ENCODE data around the gene DCAF17.
"Not testable (repeated sequence)": the region's sequence is repeated elsewhere in the genome, so short reads cannot be mapped to it uniquely, and the experiment has no call there.

The DCAF17 gene

GRCh38 chr2:171451074-171451473 lies 17.0 kb downstream of the DCAF17 start:
- DNase-seq (ENCODE audit: low read depth in 4 of 4, low spot score in 1 of 4): no peak

GRCh38 chr2:171452773-171453172 lies 18.7 kb downstream of the DCAF17 start:
- no peak for DNase-seq (ENCODE audit: low read depth in 4 of 4, low spot score in 1 of 4)

- DNase-seq (ENCODE audit: low read depth in 4 of 4, low spot score in 1 of 4): no peak
These were observed 25.5 kb downstream of the DCAF17 start for GRCh38 chr2:171459498-171459897.

- DNase-seq (ENCODE audit: low read depth in 4 of 4, low spot score in 1 of 4): no peak
These were observed 26.5 kb downstream of the DCAF17 start for GRCh38 chr2:171460537-171460936.

GRCh38 chr2:171469176-171469575 lies 35.1 kb downstream of the DCAF17 start:
- DNase-seq (ENCODE audit: low read depth in 4 of 4, low spot score in 1 of 4): no peak

- no peak for DNase-seq (ENCODE audit: low read depth in 4 of 4, low spot score in 1 of 4)
These were observed 36.1 kb downstream of the DCAF17 start for GRCh38 chr2:171470129-171470528.

- no peak for DNase-seq (ENCODE audit: low read depth in 4 of 4, low spot score in 1 of 4)
These were observed 42.0 kb downstream of the DCAF17 start for GRCh38 chr2:171475979-171476378.

- no peak for DNase-seq (ENCODE audit: low read depth in 4 of 4, low spot score in 1 of 4)
These were observed 44.3 kb downstream of the DCAF17 start for GRCh38 chr2:171478345-171478744.

- no peak for DNase-seq (ENCODE audit: low read depth in 4 of 4, low spot score in 1 of 4)
These were observed 45.3 kb downstream of the DCAF17 start for GRCh38 chr2:171479154-171479814.

- DNase-seq (ENCODE audit: low read depth in 4 of 4, low spot score in 1 of 4): no peak
These were observed 46.9 kb downstream of the DCAF17 start for GRCh38 chr2:171480908-171481307.

- no peak for DNase-seq (ENCODE audit: low read depth in 4 of 4, low spot score in 1 of 4)
These were observed 48.3 kb downstream of the DCAF17 start for GRCh38 chr2:171482308-171482707.

GRCh38 chr2:171482877-171483276 lies 48.9 kb downstream of the DCAF17 start:
- no peak for DNase-seq (ENCODE audit: low read depth in 4 of 4, low spot score in 1 of 4)

- no peak for DNase-seq (ENCODE audit: low read depth in 4 of 4, low spot score in 1 of 4)
These were observed 49.8 kb downstream of the DCAF17 start for GRCh38 chr2:171483793-171484192.

- DNase-seq (ENCODE audit: low read depth in 4 of 4, low spot score in 1 of 4): no peak
These were observed 51.1 kb downstream of the DCAF17 start for GRCh38 chr2:171485116-171485515.

- no peak for DNase-seq (ENCODE audit: low read depth in 4 of 4, low spot score in 1 of 4)
These were observed 53.2 kb downstream of the DCAF17 start for GRCh38 chr2:171487201-171487600.

- no peak for DNase-seq (ENCODE audit: low read depth in 4 of 4, low spot score in 1 of 4)
These were observed 53.8 kb downstream of the DCAF17 start for GRCh38 chr2:171487803-171488259.

GRCh38 chr2:171490577-171490976 lies 56.6 kb downstream of the DCAF17 start:
- no peak for DNase-seq (ENCODE audit: low read depth in 4 of 4, low spot score in 1 of 4)

GRCh38 chr2:171491292-171491691 lies 57.3 kb downstream of the DCAF17 start:
- DNase-seq (ENCODE audit: low read depth in 4 of 4, low spot score in 1 of 4): no peak

GRCh38 chr2:171492664-171493063 lies 58.6 kb downstream of the DCAF17 start:
- no peak for DNase-seq (ENCODE audit: low read depth in 4 of 4, low spot score in 1 of 4)

- DNase-seq (ENCODE audit: low read depth in 4 of 4, low spot score in 1 of 4): not testable (repeated sequence)
These were observed 63.6 kb downstream of the DCAF17 start for GRCh38 chr2:171497664-171498063.

- DNase-seq (ENCODE audit: low read depth in 4 of 4, low spot score in 1 of 4): no peak
These were observed 71.3 kb downstream of the DCAF17 start for GRCh38 chr2:171505374-171505773.

GRCh38 chr2:171509945-171510731 lies 76.1 kb downstream of the DCAF17 start:
- no peak for DNase-seq (ENCODE audit: low read depth in 4 of 4, low spot score in 1 of 4)

- DNase-seq (ENCODE audit: low read depth in 4 of 4, low spot score in 1 of 4): no peak
These were observed 78.0 kb downstream of the DCAF17 start for GRCh38 chr2:171512014-171512413.
